HG03354 (cell line): Measurements from ENCODE around the gene ERCC3.
"Not testable (repeated sequence)": the region's sequence is repeated elsewhere in the genome, so short reads cannot be mapped to it uniquely, and the experiment has no call there.

ENCODE experiments used
- ATAC-seq: cut with Tn5 transposase; IDR thresholded peaks from one replicate; pipeline ENCODE4 v1.9.1; 2021; ENCODE audit warnings: mild to moderate bottlenecking; ENCODE audit not compliant: unreplicated experiment, poor library complexity, severe bottlenecking

ERCC3 gene

DNA sequence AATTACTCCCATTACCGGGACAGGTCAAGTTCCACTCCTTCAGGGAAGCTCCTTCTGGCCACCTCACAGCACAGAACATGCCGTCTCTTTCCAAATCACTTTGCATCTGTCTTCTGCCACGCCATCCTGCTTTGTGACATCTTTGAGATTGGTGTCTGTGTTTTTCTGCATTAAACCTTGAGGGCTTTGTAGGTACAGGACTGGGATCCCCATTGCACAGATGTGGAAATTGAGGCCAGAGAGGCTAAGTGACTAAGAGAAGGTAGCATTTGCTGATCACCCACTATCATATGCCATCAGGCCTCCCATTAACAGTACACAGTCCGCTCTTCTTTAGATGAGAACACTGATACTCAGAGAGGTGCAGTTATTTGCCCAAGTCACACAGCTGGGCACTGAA is 64.4 kb downstream of the ERCC3 start:
- no peak for ATAC-seq

DNA sequence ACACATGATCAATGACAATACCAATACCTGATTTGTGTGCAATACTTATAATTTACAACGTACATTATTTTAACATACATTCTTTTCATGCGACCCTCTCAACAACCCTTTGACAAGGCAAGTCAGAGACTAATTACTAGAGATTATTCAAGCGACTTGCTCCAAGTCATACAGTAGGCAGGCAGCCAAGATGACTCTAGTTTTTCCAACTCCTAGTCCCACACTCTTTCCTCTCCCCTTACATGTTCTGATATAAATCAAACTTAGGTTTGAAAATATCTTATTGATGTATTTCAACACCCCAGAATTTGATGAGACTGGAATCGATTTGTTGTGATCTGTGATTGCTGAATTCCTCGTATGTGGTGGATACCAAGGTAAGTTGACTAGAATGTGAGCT is 65.8 kb downstream of the ERCC3 start:
- ATAC-seq: no peak

DNA sequence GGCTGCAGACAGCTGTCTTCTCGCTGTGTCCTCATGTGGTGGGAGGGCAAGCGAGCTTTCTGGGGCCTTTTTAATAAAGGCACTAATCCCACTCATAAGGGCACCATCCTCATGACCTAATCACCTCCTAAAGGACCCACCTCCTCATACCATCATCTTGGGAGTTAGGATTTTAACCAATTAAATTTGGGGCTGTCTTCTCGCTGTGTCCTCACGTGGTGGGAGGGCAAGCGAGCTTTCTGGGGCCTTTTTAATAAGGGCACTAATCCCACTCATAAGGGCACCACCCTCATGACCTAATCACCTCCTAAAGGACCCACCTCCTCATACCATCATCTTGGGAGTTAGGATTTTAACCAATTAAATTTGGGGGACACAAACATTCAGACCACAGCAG is 66.7 kb downstream of the ERCC3 start:
- not testable (repeated sequence) for ATAC-seq

DNA sequence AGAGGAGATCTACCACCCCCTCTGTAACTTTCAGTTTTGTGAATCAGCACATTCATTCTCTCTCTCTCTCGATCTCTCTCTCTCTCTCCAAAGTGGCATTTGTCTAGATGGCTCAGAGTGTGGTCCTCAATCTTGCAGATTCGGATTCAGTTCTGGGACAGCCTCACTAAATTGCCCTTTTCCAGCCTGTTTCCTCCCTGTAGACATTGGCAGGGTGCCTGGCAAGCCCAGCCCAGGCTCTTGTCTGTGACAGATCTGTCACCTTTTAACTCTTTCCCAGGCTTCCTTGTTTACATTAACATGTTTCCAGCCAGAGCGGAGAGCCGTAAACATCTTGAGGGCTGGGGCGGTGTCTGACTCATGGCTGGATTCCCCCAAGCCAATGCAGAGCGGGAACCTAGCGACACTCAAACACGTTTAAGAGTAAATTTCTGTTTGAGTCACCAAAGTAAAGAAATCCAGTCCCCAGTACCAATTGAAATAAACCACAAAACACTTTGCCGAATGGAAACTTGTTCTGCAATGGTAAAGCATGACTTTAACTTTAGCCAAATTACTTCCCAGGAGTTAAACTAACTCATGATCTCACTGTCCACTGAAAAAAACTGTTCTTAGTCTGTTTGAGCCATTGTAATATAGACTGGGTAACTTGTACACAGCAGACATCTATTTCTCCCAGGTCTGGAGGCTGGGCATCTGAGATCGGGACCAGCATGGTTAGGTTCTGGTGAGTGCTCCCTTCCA is 67.3 kb downstream of the ERCC3 start:
- peak; percentile 56 for ATAC-seq

DNA sequence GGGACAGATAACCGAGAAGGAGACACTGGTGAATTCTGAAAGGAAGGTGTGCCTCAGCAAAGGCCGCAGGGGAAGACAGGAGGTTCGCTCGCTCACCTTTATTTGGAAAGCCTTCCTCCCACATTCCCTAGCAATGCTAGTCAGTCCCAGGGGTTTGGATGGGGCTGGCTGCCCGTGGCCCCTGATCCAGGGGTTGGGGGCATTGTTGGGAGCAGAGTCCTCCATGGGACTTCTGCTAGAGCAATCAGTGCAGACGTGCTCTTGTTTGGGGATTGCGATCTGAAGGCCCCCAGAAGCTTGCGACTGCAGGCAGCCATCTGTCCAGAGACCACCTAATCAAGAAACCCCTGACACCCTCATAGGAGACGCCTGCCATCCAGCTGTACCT is 67.8 kb downstream of the ERCC3 start:
- ATAC-seq: no peak

DNA sequence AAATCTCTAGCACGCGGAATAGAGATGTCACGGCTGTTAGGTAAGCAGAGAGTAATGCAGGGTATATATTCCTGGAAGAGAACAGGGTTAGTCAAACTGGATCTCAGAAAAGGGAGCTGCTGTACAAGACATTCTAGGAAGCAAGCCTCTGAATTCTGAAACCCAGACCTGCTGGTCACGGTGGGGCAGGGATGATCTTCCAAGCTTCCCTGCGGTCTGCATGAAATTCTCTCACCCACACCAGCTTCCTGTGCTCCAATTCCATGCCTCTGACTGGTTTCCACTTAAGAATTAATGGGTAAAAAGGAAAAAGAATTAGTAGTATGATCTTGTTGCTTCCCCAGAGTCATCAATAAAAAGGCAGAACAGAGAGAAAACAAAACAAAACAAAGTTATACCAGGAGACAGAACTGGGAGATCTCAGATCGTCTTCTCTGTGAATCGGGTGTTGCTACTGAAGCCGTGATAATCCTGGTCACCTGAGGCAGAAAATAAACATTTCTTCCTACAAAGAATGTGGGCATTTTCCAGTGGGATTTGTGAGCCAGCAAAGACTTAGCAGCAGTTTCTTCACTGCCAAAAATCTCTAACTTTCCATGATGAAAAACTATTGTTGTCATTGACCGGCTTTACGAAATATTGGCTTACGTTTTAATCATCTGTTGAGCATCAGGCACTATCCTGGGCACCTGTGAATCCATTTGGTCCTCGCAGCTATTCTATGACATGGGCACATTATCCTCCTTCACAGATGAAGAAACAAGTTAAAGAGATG is 68.6 kb downstream of the ERCC3 start:
- no peak for ATAC-seq

DNA sequence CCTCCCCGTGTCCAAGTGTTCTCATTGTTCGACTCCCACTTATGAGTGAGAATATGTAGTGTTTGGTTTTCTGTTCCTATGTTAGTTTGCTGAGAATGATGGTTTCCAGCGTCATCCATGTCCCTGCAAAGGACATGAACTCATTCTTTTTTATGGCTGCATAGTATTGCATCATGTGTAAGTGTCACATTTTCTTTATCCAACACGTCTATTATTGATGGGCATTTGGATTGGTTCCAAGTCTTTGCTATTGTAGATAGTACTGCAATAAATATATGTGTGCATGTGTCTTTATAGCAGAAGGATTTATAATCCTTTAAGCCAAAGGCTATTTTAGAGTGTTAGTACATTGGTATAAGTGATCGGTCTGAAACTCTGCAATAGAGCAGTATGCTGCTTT is 69.8 kb downstream of the ERCC3 start:
- ATAC-seq: not testable (repeated sequence)

DNA sequence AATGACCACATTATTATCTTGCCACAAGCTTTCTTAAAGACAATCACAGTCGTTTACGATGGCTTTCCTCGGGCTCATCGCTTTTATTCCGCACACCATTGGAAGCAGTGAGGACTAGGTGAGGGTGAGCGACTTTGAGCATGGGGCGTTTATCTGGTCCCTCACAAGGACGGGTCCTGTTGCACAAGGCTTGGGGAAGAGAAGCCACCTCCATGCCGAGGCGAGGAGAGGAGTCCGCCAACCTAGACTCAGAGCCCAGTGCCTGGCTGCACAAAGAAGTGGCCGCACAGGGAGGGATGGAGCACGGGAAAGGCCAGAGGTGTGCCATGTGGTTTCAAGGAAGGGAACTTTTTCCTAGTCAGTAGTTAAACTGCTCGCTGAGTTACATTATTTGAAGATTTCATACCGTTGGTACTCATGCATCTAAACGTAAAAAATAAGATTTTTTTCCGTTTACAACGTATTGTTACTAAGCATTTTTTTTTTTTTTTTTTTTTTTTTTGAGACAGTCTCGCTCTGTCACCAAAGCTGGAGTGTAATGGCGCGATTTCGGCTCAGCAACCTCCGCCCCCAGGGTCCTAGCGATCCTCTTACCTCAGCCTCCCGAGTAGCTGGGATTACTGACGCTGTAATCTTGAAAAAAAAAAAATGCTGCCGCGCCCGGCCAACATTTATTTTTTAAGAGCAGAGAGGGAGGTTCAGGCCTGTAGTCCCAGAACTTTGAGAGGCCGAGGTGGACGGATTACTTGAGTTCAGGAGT is 73.0 kb downstream of the ERCC3 start:
- ATAC-seq: no peak

DNA sequence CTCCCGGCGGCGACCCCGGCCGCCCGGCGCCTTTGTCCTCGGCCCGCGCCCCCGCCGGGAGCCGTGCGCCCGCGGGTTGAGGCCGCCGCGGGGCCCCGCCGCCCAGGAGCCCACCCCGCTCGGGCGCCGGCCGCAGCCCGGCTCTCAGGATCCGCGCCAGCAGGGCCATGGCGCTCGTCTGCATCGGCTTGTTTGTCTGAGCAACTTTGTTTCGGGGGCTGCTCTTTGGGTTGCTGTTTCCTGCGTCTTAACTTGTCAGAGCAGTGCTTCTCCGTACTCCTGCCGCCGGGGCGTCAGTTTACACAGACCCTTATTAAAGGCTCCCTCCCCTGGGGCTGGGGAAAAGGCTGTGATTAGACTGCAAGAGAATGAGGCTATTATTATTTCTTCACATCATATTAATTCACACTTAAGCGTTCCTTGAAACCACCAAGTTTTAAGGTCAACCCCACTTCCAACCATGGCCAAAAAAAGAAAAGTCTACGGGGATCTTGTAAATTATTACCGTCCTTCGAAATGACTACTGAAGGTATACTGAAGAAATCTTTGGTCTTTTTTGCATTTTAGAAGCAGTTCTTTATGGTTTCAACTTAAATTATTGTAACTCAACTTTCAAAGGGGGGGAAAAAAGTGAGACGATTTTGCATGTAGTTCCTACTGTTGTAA is 73.7 kb downstream of the ERCC3 start, which contains the start of gene CYP27C1:
TSS of gene CYP27C1 (minus strand) at position 198 of the 666 bp plus-strand sequence. CDS start at position 169, 29 bp downstream.
- no peak for ATAC-seq

DNA sequence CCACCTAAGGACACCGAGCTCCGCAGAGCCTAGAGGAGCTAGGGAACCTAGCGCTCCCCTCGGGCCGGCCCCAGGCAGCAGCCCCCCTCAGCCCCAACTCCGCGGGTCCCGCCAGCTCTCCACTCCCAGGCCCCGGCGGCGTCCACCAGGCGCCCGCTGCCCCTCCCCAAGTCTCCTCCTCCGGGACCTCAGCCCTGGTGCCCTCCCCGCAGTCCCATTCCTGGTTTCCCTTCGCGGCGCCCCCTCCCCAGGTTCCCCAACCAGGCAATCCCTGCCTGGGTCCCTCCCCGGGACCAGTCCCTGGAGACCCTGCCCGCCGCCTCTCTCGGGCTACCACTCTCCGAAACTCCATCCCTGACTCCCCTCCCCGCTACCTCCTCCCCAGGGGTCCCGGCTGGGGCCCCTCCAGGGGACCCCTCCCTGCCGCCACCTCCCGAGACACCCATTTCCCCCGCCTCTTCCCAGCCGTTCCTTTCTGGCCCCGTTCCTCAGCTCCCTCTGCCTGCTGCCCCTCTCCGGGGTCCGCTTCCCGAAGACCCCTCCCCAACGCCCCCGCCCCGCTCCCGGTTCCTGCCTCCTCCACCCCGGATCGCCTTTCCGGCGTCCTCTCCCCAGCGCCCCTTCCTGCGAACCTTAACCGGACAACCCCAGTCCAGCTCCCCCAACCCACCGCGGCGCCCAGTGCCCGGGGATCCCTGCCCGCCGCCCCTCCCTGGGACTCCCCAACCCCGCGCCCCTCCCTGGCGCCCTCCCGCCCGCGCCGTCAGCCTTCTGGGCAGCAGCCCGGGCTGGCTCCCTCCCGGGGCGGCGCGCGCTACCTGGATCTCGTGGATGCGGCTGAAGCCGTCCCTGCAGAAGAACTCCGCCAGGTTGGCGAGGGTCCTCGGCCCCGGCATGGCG is 74.5 kb downstream of the ERCC3 start:
- ATAC-seq: no peak

DNA sequence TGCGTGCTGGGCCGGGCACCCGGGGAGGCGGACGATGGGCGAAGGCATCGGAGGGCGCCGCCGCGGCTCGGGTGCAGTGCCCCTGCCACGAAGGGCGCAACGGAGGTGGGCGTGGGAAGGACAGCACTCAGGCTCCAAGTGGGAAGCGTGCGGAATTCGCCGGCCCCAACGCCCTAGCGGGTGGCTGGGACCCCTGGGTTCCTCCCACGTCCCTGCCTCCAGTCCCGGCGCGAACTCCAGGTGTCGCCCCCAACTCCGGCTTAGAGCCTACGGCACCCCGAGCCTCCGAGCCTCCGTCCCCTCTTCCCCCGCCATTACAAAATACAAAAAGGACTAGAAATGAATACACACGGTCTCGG is 75.2 kb downstream of the ERCC3 start:
- ATAC-seq: no peak

DNA sequence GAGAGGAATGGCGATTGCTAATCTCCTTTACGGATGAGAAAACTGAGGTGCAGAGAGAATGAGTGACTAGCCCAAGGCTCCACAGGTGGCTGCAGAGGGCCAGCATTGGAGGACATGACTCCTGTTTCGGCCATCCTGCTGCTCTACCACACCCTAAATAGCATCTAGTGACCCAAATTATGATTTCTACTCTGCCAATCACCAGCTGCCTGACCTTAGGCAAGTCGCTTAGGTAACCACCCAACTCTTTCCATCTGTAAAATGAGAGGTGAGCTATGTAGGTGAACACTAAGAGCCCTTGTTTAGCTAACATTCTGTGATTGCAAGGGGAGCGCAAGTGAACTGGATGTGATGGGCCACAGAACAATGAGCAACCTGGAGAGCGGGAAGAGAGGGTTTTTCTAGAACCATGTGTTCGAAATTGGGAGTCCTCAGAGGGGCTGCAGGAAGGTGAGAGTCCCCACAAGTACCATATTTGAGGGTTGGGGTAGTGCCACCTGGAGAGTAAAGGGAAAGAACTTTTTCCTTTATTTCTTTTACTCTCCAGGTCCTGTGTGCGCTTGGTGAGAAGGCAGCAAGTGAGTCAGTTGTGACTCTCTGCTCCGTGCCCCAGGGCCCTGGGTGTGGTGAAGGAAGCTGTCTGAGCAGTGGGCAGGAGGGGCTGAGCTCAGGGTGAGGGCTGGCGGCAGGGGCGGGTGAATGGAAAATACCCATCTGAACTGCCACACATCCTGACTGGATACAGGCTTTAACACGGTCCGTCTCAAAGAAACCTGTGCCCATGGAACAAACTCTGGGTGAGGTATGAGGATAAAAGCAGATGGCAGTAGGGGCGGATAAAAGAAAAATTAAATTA is 76.2 kb downstream of the ERCC3 start:
- ATAC-seq: no peak

DNA sequence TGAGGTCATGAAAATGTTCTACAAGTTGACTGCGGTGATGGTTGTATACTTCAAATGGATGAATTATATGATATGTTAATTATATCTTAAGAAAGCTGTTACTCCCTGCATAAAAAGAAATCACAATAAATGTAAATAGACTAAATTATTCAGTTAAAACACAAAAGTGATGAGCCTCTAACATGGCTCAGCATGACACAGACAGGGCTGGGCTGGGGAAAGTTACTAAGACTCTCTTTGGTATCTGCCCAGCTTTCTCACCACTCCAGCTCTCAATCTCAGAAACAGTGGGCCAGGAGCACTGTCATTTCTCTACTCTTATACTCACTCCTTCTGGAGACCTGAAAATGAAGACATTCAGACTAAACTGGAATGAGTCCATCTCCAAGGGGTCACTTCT is 77.4 kb downstream of the ERCC3 start:
- ATAC-seq: no peak

DNA sequence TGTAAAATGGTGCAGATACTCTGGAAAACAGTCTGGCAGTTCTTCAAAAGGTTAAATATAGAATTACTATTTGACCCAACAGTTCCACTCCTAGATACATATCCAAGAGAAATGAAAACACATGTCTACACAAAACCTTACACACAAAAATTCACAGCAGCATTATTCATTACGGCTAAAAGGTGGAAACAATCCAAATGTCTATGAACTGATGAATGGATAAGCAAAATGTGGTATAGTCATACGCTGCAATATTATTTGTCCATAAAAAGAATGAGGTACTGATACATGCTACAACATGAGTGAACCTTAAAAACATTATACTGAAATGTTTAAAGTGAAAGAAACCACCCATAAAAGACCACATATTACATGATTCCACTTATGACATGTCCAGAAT is 77.8 kb downstream of the ERCC3 start:
- ATAC-seq: no peak

DNA sequence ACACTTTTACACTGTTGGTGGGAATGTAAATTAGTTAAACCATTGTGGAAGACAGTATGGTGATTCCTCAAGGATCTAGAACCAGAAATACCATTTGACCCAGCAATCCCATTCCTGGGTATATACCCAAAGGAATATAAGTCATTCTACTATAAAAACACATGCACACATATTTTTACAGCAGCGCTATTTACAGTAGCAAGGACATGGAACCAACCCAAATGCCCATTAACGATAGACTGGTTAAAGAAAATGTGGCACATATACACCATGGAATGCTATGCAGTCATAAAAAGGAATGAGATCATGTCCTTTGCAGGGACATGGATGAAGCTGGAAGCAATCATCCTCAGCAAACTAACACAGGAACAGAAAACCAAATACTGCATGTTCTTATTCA is 79.7 kb downstream of the ERCC3 start:
- not testable (repeated sequence) for ATAC-seq

DNA sequence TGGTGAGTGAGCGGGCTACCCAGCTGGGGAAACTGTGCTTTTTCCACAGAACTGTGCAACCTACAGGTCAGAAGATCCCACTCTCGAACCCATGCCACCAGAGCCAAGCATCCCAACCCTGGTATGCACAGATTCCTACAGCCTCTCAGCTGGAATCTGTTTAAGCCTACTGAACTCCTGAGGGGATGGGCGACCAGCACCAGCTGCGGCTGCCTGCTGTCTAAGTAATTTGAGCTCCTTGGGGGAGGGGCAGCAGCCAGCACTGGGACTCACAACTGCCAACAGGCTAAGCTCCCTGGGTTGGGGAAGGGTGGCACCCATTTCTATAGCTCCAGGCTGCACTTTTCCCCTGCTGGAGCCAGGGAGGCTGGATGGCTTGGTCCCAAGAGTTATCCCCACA is 85.6 kb downstream of the ERCC3 start:
- ATAC-seq: no peak
